Uterus (tissue), 4 donors: ENCODE data around the gene RGS14. TPM values are rescaled to one million over a fixed set of nuclear protein-coding genes. Genes with fewer than 3 reads are reported as not detected.

Experiments
- DNase-seq, 2 donors: peaks; one replicate each; pipeline ENCODE4 v3.0.0-alpha.2; 2019 to 2020
- H3K27ac ChIP-seq, 2 donors: fragments of 200-600 bp; sonication (generic); 1 replicate in 1 of 2; 2 replicates in 1 of 2; pipeline ENCODE4 v1.5.1; 2016 to 2018
- H3K27me3 ChIP-seq, 2 donors: fragments of 200-600 bp; sonication (generic); one replicate each; pipeline ENCODE4 v1.5.1; 2018 to 2019; ENCODE audit warnings: control low read depth in 1 of 2
- H3K36me3 ChIP-seq, 2 donors: fragments of 200-600 bp; sonication (generic); one replicate each; pipeline ENCODE4 v1.5.1; 2019; ENCODE audit warnings: control low read depth in 1 of 2
- H3K4me1 ChIP-seq, 2 donors: fragments of 200-600 bp; sonication (generic); one replicate each; pipeline ENCODE4 v1.5.1; 2018 to 2019; ENCODE audit warnings: control low read depth in 1 of 2
- H3K4me3 ChIP-seq, 2 donors: fragments of 200-600 bp; sonication (generic); 1 replicate in 1 of 2; 2 replicates in 1 of 2; pipeline ENCODE4 v1.5.1; 2018 to 2019; ENCODE audit warnings: mild to moderate bottlenecking in 1 of 2
- H3K9me3 ChIP-seq, 2 donors: fragments of 200-600 bp; sonication (generic); one replicate each; pipeline ENCODE4 v1.5.1; 2019; ENCODE audit warnings: control low read depth in 1 of 2
- POLR2A ChIP-seq, 2 donors: fragments of 450-650 bp; IDR thresholded peaks; one replicate each; pipeline ENCODE4 v1.6.1; 2016; ENCODE audit warnings: antibody characterized with exemption in 2 of 2, mild to moderate bottlenecking in 1 of 2, moderate library complexity in 1 of 2
- intact Hi-C: fragments of 100-400 bp; cut with DNase I; formaldehyde crosslinking; loops from one replicate; pipeline ENCODE4 v1.15.1; 2023; ENCODE audit warnings: low total_unique reads
- total RNA-seq, 4 donors: library from RNA; depleted of rRNA in 3 of 4; stranded (reverse); fragments of >200 nt in 3 of 4; gene quantifications; one replicate each; pipeline versions ENCODE4 v1.1.0 to v1.2.4, GENCODE V29; 2014 to 2023
- TF ChIP-seq, protein P1 (sequence below), 4 experiments: fragments of 200-600 bp in 2 of 4; fragments of 450-650 bp in 2 of 4; sonication (generic) in 2 of 4; IDR thresholded peaks; one replicate each; pipeline ENCODE4 v1.5.1; 2016 to 2019; ENCODE audit warnings: antibody characterized with exemption in 4 of 4, mild to moderate bottlenecking in 2 of 4, moderate library complexity in 1 of 4
- donor health status: DM: yes; HTN: yes; CAD: no.

The RGS14 gene
- total RNA-seq, 4 donors from 2014 or later = 1.5 to 25.6 (median 13.6) TPM

DNA sequence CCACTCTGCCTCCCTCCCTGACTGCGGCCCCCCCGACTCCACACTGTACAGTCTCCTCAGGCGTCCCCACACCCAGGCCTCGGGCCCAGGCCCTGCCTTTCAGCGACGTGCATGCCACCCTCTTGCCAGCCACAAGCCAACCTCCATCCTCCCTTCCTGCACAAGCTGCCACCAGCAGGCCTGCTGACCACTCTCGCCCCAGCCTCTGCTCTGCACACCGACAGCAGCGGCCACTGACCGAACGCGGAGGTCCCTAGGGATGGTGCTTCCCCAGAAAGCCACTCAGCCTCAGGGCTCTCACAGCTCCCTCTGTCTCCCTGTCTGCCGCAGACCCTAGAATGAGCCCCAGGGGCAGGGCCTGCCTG lies 24.8 kb upstream of the RGS14 start:
- intact Hi-C loops = no loop called here
- no peaks in the 10 kb centered on the region for H3K36me3 ChIP-seq
- no peaks in the 10 kb centered on the region for H3K4me1 ChIP-seq
- DNase-seq = no peak
- TF ChIP-seq, protein P1, sequence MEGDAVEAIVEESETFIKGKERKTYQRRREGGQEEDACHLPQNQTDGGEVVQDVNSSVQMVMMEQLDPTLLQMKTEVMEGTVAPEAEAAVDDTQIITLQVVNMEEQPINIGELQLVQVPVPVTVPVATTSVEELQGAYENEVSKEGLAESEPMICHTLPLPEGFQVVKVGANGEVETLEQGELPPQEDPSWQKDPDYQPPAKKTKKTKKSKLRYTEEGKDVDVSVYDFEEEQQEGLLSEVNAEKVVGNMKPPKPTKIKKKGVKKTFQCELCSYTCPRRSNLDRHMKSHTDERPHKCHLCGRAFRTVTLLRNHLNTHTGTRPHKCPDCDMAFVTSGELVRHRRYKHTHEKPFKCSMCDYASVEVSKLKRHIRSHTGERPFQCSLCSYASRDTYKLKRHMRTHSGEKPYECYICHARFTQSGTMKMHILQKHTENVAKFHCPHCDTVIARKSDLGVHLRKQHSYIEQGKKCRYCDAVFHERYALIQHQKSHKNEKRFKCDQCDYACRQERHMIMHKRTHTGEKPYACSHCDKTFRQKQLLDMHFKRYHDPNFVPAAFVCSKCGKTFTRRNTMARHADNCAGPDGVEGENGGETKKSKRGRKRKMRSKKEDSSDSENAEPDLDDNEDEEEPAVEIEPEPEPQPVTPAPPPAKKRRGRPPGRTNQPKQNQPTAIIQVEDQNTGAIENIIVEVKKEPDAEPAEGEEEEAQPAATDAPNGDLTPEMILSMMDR (IDR thresholded peaks at IDR 0.05) = no peak
- no peak for TF ChIP-seq POLR2A (IDR thresholded peaks at IDR 0.05)
- H3K27me3 ChIP-seq = no peaks in the 10 kb centered on the region
- no peak overlapping the region for H3K4me3 ChIP-seq
- H3K9me3 ChIP-seq = no peaks in the 10 kb centered on the region
- no peak overlapping the region for H3K27ac ChIP-seq

DNA sequence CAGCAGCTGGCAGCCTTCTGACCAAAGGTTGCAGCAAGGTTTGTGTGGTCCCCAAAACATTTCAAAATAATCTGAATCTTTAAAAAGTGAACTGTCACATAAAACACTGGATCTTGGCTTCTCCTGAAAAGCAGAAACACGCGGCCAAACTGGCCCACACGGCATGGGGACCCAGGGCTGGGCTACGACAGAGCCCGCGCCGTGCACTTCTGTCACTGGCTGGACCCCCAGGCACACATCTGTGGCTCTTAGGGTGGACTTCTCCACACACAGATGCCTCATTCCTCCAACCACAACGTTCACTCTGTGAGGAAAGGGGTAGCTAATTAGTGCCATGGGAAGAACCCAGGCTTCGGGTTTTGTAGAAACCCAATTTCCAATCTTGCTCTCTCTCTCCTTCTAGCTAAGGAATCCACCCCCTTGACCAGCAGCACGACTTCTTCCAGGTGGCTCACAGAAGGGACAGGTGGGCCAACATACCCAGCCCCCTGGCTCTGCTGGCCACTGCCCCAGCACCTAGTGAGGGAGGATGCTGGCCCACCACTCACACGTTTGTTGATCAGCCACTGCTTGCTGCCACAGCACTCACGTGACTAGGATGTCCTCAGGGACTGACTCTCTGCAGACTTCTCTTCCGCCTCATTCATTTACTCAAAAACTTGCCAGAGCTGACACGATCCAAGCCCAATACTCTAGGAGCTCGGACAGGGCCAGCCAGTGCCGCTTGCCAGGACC lies 24.1 kb upstream of the RGS14 start:
- intact Hi-C loops = no loop called here
- no peaks in the 10 kb centered on the region for H3K9me3 ChIP-seq
- H3K27me3 ChIP-seq = no peaks in the 10 kb centered on the region
- H3K4me1 ChIP-seq = no peaks in the 10 kb centered on the region
- H3K27ac ChIP-seq = no peak overlapping the region
- TF ChIP-seq, protein P1 (IDR thresholded peaks at IDR 0.05) = no peak
- no peak for TF ChIP-seq POLR2A (IDR thresholded peaks at IDR 0.05)
- no peaks in the 10 kb centered on the region for H3K36me3 ChIP-seq
- DNase-seq = no peak
- H3K4me3 ChIP-seq = no peak overlapping the region

DNA sequence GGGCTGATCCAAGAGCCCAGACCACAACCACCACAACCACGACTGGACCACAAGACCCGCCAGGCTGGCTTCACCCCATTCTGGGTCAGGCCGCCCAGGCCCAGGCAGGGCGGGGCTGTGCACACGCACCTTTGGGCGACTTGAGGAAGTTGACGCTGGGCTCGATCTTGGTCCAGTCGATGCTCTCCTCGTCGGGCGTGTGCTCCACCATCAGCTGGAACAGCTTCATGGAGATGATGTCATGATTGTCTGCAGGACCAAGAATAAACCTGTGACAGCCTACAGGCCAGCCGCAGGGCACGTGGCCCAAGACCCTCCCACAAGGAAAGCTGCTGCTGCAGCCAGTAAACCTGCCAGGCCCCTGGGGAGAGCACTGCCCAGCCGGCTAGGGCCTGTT lies 23.6 kb upstream of the RGS14 start:
- intact Hi-C loops = no loop called here
- no peaks in the 10 kb centered on the region for H3K27me3 ChIP-seq
- H3K4me3 ChIP-seq = no peak overlapping the region
- no peaks in the 10 kb centered on the region for H3K9me3 ChIP-seq
- H3K27ac ChIP-seq = no peak overlapping the region
- no peaks in the 10 kb centered on the region for H3K4me1 ChIP-seq
- DNase-seq = no peak
- no peaks in the 10 kb centered on the region for H3K36me3 ChIP-seq
- TF ChIP-seq, protein P1 (IDR thresholded peaks at IDR 0.05) = no peak
- no peak for TF ChIP-seq POLR2A (IDR thresholded peaks at IDR 0.05)

DNA sequence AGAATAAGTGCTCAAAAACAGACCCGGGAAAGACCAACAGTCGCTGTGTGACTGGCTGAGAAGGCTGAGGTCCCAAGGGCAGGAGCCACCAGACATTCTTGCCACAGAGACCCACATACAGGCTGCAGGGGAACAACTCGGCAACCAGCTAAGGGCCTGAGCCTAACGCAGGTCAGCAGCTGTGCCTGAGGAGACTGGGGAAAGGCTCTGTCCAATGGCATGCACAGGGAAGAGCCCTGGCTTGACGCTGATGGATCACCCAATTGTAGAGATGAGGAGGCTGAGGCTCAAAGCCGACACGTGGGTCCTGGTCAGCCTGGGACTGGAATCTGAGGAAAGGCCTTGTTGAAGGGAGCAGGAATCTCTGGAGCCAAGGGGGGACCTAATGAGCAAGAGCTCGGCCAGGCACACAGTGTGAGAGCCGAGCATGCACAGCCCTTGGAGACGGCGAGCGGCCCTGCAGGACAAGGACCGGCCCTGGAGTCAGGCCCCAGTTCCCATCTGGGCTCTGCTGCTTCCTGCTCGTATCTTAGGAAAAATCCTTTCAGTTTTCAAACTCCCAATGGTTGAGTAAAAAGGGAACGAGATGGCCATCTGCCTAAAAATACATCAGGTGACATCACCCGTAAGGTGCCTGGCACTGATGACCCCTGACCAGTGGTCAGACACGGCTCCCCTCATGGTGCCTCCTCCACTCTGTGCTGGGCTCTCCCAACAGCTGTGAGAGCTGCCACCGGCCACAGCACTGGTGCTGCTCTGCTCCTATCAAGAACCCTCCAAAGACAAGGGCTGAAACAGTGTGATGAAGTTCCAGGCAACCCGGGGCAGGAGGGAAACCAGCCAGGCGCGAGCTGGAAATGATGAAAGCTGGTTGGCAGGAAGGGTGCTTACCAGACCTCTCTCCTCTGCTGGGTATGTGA lies 22.7 kb upstream of the RGS14 start:
- Histone ChIP-seq H3K9me3 (no peaks in the 10 kb centered on the region), H3K4me1 (no peaks in the 10 kb centered on the region), H3K4me3 (no peak overlapping the region), H3K27ac (no peak overlapping the region), H3K27me3 (no peaks in the 10 kb centered on the region), H3K36me3 (no peaks in the 10 kb centered on the region)
- intact Hi-C loops = no loop called here
- TF ChIP-seq POLR2A (IDR thresholded peaks at IDR 0.05) = no peak
- TF ChIP-seq, protein P1 (IDR thresholded peaks at IDR 0.05) = no peak
- DNase-seq = no peak

DNA sequence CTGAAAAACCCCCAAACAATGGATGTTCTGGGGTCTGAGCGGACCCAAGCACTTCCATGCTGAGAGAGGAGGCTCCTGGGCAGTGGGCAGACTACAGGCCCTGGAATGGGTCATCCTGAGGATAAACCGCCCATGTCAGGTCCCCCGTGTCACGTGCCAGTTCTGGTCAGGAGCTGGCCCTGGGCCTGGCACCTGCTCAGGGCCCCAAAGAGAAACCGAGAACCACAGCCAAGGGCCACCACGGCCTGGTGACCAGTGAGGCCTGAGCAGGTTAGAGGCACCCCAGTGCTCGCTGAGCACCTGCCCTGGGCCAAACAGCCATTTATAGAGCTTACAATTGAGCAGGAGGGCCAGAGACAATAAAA lies 22.0 kb upstream of the RGS14 start:
- H3K27ac ChIP-seq = no peak overlapping the region
- H3K4me1 ChIP-seq = no peaks in the 10 kb centered on the region
- no peaks in the 10 kb centered on the region for H3K27me3 ChIP-seq
- intact Hi-C loops = no loop called here
- H3K4me3 ChIP-seq = no peak overlapping the region
- H3K36me3 ChIP-seq = no peaks in the 10 kb centered on the region
- no peaks in the 10 kb centered on the region for H3K9me3 ChIP-seq
- no peak for TF ChIP-seq POLR2A (IDR thresholded peaks at IDR 0.05)
- TF ChIP-seq, protein P1 (IDR thresholded peaks at IDR 0.05) = no peak
- no peak for DNase-seq
